H9 (cell line): ENCODE measurements around the gene USP44. TPM values are rescaled to one million over a fixed set of nuclear protein-coding genes. Genes with fewer than 3 reads are reported as not detected.

Experiments
- DNase-seq: peaks from one replicate; pipeline ENCODE4 v3.0.0-alpha.2; 2017
- H2AFZ ChIP-seq: one replicate; pipeline ENCODE4 v1.6.1; 2013; ENCODE audit warnings: mild to moderate bottlenecking, low read length, control low read depth, moderate library complexity
- H2AK5ac ChIP-seq: 2 replicates; pipeline ENCODE4 v1.6.1; 2013; ENCODE audit warnings: low read length, control low read depth, mixed read lengths; ENCODE audit not compliant: insufficient read length
- H2BK120ac ChIP-seq: one replicate; pipeline ENCODE4 v1.6.1; 2013; ENCODE audit warnings: low read depth, mild to moderate bottlenecking, low read length, control low read depth, inconsistent platforms; ENCODE audit not compliant: poor library complexity, severe bottlenecking
- H2BK12ac ChIP-seq: 2 replicates; pipeline ENCODE4 v1.6.1; 2013; ENCODE audit warnings: low read length, control low read depth, mixed read lengths, low read depth; ENCODE audit not compliant: insufficient read length
- H2BK15ac ChIP-seq: 2 replicates; pipeline ENCODE4 v1.6.1; 2013; ENCODE audit warnings: low read depth, low read length, control low read depth
- H2BK20ac ChIP-seq: one replicate; pipeline ENCODE4 v1.6.1; 2013; ENCODE audit warnings: low read depth, mild to moderate bottlenecking, low read length, control low read depth, inconsistent platforms; ENCODE audit not compliant: poor library complexity, severe bottlenecking
- H2BK5ac ChIP-seq: 2 replicates; pipeline ENCODE4 v1.6.1; 2013; ENCODE audit warnings: low read length, control low read depth, mixed read lengths; ENCODE audit not compliant: insufficient read length
- H3K14ac ChIP-seq: 2 replicates; pipeline ENCODE4 v1.6.1; 2013; ENCODE audit warnings: low read length, control low read depth; ENCODE audit not compliant: insufficient read depth
- H3K18ac ChIP-seq: 2 replicates; pipeline ENCODE4 v1.6.1; 2013; ENCODE audit warnings: low read depth, mild to moderate bottlenecking, mixed read lengths, low read length, control low read depth; ENCODE audit not compliant: insufficient read length
- H3K23ac ChIP-seq: 2 replicates; pipeline ENCODE4 v1.6.1; 2013; ENCODE audit warnings: low read length, control low read depth, mixed read lengths, low read depth; ENCODE audit not compliant: insufficient read length
- H3K23me2 ChIP-seq: 2 replicates; pipeline ENCODE4 v1.6.1; 2013; ENCODE audit warnings: low read depth, mild to moderate bottlenecking, mixed read lengths, low read length, control low read depth; ENCODE audit not compliant: insufficient read length, poor library complexity, severe bottlenecking
- H3K27ac ChIP-seq: 2 replicates; pipeline ENCODE4 v1.5.1; 2013; ENCODE audit warnings: low read length, control low read depth, mixed read lengths, low read depth; ENCODE audit not compliant: insufficient read length
- H3K27me3 ChIP-seq: 2 replicates; pipeline ENCODE4 v1.6.1; 2013; ENCODE audit warnings: low read length, control low read depth, inconsistent platforms; ENCODE audit not compliant: insufficient read depth
- H3K4ac ChIP-seq: 2 replicates; pipeline ENCODE4 v1.6.1; 2013; ENCODE audit warnings: low read depth, mild to moderate bottlenecking, control low read depth, inconsistent platforms, low read length, moderate library complexity
- H3K4me1 ChIP-seq: 2 replicates; pipeline ENCODE4 v1.6.1; 2013; ENCODE audit warnings: low read length, control low read depth, inconsistent platforms; ENCODE audit not compliant: insufficient read depth
- H3K4me2 ChIP-seq: 2 replicates; pipeline ENCODE4 v1.6.1; 2013; ENCODE audit warnings: low read length, control low read depth, mixed read lengths; ENCODE audit not compliant: insufficient read length, insufficient read depth
- H3K56ac ChIP-seq: 2 replicates; pipeline ENCODE4 v1.6.1; 2013; ENCODE audit warnings: low read depth, mild to moderate bottlenecking, mixed read lengths, low read length, control low read depth; ENCODE audit not compliant: insufficient read length
- H3K79me1 ChIP-seq: 2 replicates; pipeline ENCODE4 v1.6.1; 2013; ENCODE audit warnings: low read depth, mild to moderate bottlenecking, moderate library complexity, low read length, control low read depth, inconsistent platforms; ENCODE audit not compliant: insufficient read depth, poor library complexity, severe bottlenecking
- H3K79me2 ChIP-seq: 2 replicates; pipeline ENCODE4 v1.6.1; 2013; ENCODE audit warnings: low read length, control low read depth, inconsistent platforms; ENCODE audit not compliant: insufficient read depth
- H3K9ac ChIP-seq: 2 replicates; pipeline ENCODE4 v1.6.1; 2013; ENCODE audit warnings: low read length, control low read depth, mixed read lengths; ENCODE audit not compliant: insufficient read length; ENCODE audit errors: extremely low read depth
- H3K9me3 ChIP-seq: one replicate; pipeline ENCODE4 v1.6.1; 2013; ENCODE audit warnings: low read depth, low read length, inconsistent platforms; ENCODE audit not compliant: control insufficient read depth
- H3T11ph ChIP-seq: one replicate; pipeline ENCODE4 v1.6.1; 2013; ENCODE audit warnings: mild to moderate bottlenecking, low read length, control low read depth, inconsistent platforms
- H4K20me1 ChIP-seq: one replicate; pipeline ENCODE4 v1.6.1; 2013; ENCODE audit not compliant: control insufficient read depth, insufficient read length, insufficient read depth
- H4K5ac ChIP-seq: 2 replicates; pipeline ENCODE4 v1.6.1; 2013; ENCODE audit warnings: low read depth, mild to moderate bottlenecking, mixed read lengths, low read length, control low read depth; ENCODE audit not compliant: insufficient read length
- H4K8ac ChIP-seq: replicated peaks from 2 replicates; pipeline ENCODE4 v1.6.1; 2013; ENCODE audit warnings: low read length, control low read depth, mixed read lengths, low read depth; ENCODE audit not compliant: insufficient read length
- H4K91ac ChIP-seq: 2 replicates; pipeline ENCODE4 v1.6.1; 2013; ENCODE audit warnings: low read depth, mild to moderate bottlenecking, moderate library complexity, mixed read lengths, low read length, control low read depth; ENCODE audit not compliant: insufficient read length
- H3K27ac Mint-ChIP-seq, 3 experiments: 2 replicates in 2 of 3; 3 replicates in 1 of 3; pipeline ENCODE4 v1.8.0; 2020 to 2021; ENCODE audit warnings: mixed read lengths in 3 of 3, mild to moderate bottlenecking in 1 of 3, moderate library complexity in 1 of 3
- H3K27me3 Mint-ChIP-seq: 2 replicates; pipeline ENCODE4 v1.8.0; 2021; ENCODE audit warnings: low read depth, mild to moderate bottlenecking, moderate library complexity, mixed read lengths
- H3K36me3 Mint-ChIP-seq, 3 experiments: 2 replicates in 2 of 3; 3 replicates in 1 of 3; pipeline ENCODE4 v1.8.0; 2020 to 2021; ENCODE audit warnings: low read depth in 3 of 3, mixed read lengths in 3 of 3; ENCODE audit not compliant: insufficient read depth in 1 of 3
- H3K4me1 Mint-ChIP-seq, 2 experiments: 2 replicates each; pipeline ENCODE4 v1.8.0; 2020; ENCODE audit warnings: mixed read lengths in 2 of 2
- H3K4me3 Mint-ChIP-seq, 2 experiments: 2 replicates in 1 of 2; 3 replicates in 1 of 2; pipeline ENCODE4 v1.8.0; 2020 to 2021; ENCODE audit warnings: mild to moderate bottlenecking in 2 of 2, mixed read lengths in 2 of 2, moderate library complexity in 1 of 2
- H3K9me3 Mint-ChIP-seq, 2 experiments: 2 replicates in 1 of 2; 3 replicates in 1 of 2; pipeline ENCODE4 v1.8.0; 2020; ENCODE audit warnings: mild to moderate bottlenecking in 2 of 2, mixed read lengths in 2 of 2, moderate library complexity in 1 of 2
- CTCF ChIP-seq: fragments of 200-600 bp; sonication (generic); conservative IDR thresholded peaks from 3 replicates; pipeline ENCODE4 v1.8.0; 2021; ENCODE audit warnings: antibody characterized with exemption, mild to moderate bottlenecking
- WGBS: extraction: QIAGEN DNeasy Blood & Tissue Kit; methylation state at CpG from one replicate; pipeline ENCODE4 v1.1.7; 2013; ENCODE audit warnings: missing lambda C conversion rate, low lambda C conversion rate, mixed read lengths; ENCODE audit not compliant: insufficient read length; ENCODE audit errors: extremely low coverage; 5-methylcytosine and 5-hydroxymethylcytosine counted together
- total RNA-seq: library from RNA; stranded (reverse); gene quantifications from 2 replicates; pipeline ENCODE4 v1.2.1, GENCODE V29; 2021

The USP44 gene
- total RNA-seq, 1 experiment from 2014 or later = 185 TPM

- H3K9me3 ChIP-seq = no peaks in the 10 kb centered on the region
- WGBS = no CpG with 5 or more reads among the region's 4 CpGs
- H2BK5ac ChIP-seq = no peak overlapping the region
- H3K79me1 ChIP-seq = peaks cover 10% of the 10 kb centered on the region
- H2BK15ac ChIP-seq = no peak overlapping the region
- H4K8ac ChIP-seq = no peak overlapping the region
- Mint-ChIP-seq H3K27ac (0 out of 7 replicates have a peak overlapping the region, but pooled peaks of 1 of the 3 experiments have one; percentile 47), H3K9me3 (no peaks in the 10 kb centered on the region), H3K27me3 (no peaks in the 10 kb centered on the region), H3K4me1 (peaks cover 51 to 62% of the 10 kb centered on the region in 2 experiments), H3K4me3 (no peak overlapping the region), H3K36me3 (peaks cover 21 to 36% (median 25%) of the 10 kb centered on the region in 3 experiments)
- no peak overlapping the region for H3K18ac ChIP-seq
- H3K79me2 ChIP-seq = peaks cover 45% of the 10 kb centered on the region
- H3T11ph ChIP-seq = no peak overlapping the region
- H2BK20ac ChIP-seq = no peak overlapping the region
- no peak overlapping the region for H4K91ac ChIP-seq
- H2AFZ ChIP-seq = no peak overlapping the region
- no peak overlapping the region for H3K23ac ChIP-seq
- H2BK12ac ChIP-seq = no peak overlapping the region
- H4K20me1 ChIP-seq = peaks cover 3% of the 10 kb centered on the region
- H4K5ac ChIP-seq = no peak overlapping the region
- no peak overlapping the region for H3K27ac ChIP-seq
- H3K14ac ChIP-seq = no peak overlapping the region
- DNase-seq = no peak
- no peak overlapping the region for H2AK5ac ChIP-seq
- no peak overlapping the region for H3K9ac ChIP-seq
- H3K4me1 ChIP-seq = peaks cover 11% of the 10 kb centered on the region
- H3K56ac ChIP-seq = no peak overlapping the region
- H3K27me3 ChIP-seq = no peaks in the 10 kb centered on the region
- TF ChIP-seq CTCF = no peak
- no peak overlapping the region for H2BK120ac ChIP-seq
- no peaks in the 10 kb centered on the region for H3K23me2 ChIP-seq
- H3K4ac ChIP-seq = no peak overlapping the region
- peak overlapping the region; percentile 46 for H3K4me2 ChIP-seq
These were observed 13.3 kb downstream of the USP44 start for GRCh38 chr12:95538006-95538405.
